Cortex of kidney (tissue), 1 donor: ENCODE measurements around the gene RAB3A.

Experiments used
- DNase-seq: peaks from one replicate; lab custom pipeline; 2025; lab: John Stamatoyannopoulos, UW

The RAB3A gene

DNA sequence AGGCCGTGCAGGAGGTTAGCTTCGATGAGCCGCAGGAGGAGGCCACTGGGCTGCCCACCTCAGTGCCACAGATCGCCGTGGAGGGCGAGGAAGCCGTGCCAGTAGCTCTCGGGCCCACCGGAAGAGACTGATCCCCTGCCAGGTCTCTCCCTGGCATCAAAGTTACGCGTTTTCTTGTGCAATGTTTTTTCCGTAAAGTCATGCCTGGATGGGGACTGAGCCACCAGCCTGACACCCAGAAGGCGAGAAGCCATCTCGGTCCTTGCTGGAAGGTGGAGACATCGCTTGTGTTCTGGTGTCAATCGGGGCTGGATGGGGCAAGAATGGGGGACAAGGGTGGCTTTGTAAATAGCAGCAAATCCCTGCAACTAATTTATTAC lies 54.3 kb downstream of the RAB3A start:
- no peak for DNase-seq

- no peak for DNase-seq
Measured at GRCh38 chr19:18147396-18147795, 56.4 kb downstream of the RAB3A start.
